ENCODE measurements around the gene CRISPLD2.
"Not testable (repeated sequence)": the region's sequence is repeated elsewhere in the genome, so short reads cannot be mapped to it uniquely, and the experiment has no call there.

CRISPLD2 gene

GRCh38 chr16:84822990-84823389 lies 3.2 kb downstream of the CRISPLD2 start:
- DNase-seq (ENCODE audit: low spot score), result no peak

GRCh38 chr16:84823484-84823883 lies 3.7 kb downstream of the CRISPLD2 start:
- DNase-seq (ENCODE audit: low spot score), result no peak

- DNase-seq (ENCODE audit: low spot score), result no peak
These were observed 4.1 kb downstream of the CRISPLD2 start for GRCh38 chr16:84823926-84824325.

GRCh38 chr16:84825896-84826557 lies 6.2 kb downstream of the CRISPLD2 start:
- DNase-seq (ENCODE audit: low spot score), result no peak

GRCh38 chr16:84826558-84826941 lies 6.8 kb downstream of the CRISPLD2 start:
- no peak for DNase-seq (ENCODE audit: low spot score)

- no peak for DNase-seq (ENCODE audit: low spot score)
These were observed 7.4 kb downstream of the CRISPLD2 start for GRCh38 chr16:84827131-84827574.

- no peak for DNase-seq (ENCODE audit: low spot score)
These were observed 8.1 kb downstream of the CRISPLD2 start for GRCh38 chr16:84827897-84828296.

- DNase-seq (ENCODE audit: low spot score), result no peak
These were observed 8.5 kb downstream of the CRISPLD2 start for GRCh38 chr16:84828322-84828721.

- peak; percentile 49 for DNase-seq (ENCODE audit: low spot score)
These were observed 9.6 kb downstream of the CRISPLD2 start for GRCh38 chr16:84829168-84829965.

- DNase-seq (ENCODE audit: low spot score), result no peak
These were observed 11.1 kb downstream of the CRISPLD2 start for GRCh38 chr16:84830765-84831384.

GRCh38 chr16:84831728-84832127 lies 11.9 kb downstream of the CRISPLD2 start:
- DNase-seq (ENCODE audit: low spot score), result not testable (repeated sequence)

- DNase-seq (ENCODE audit: low spot score), result no peak
These were observed 12.8 kb downstream of the CRISPLD2 start for GRCh38 chr16:84832488-84833143.

GRCh38 chr16:84833144-84833500 lies 13.3 kb downstream of the CRISPLD2 start:
- no peak for DNase-seq (ENCODE audit: low spot score)

- DNase-seq (ENCODE audit: low spot score), result no peak
These were observed 14.0 kb downstream of the CRISPLD2 start for GRCh38 chr16:84833542-84834402.

- no peak for DNase-seq (ENCODE audit: low spot score)
These were observed 14.6 kb downstream of the CRISPLD2 start for GRCh38 chr16:84834403-84834772.

- DNase-seq (ENCODE audit: low spot score), result peak; percentile 20
These were observed 16.5 kb downstream of the CRISPLD2 start for GRCh38 chr16:84836234-84836647.

- DNase-seq (ENCODE audit: low spot score), result no peak
These were observed 17.2 kb downstream of the CRISPLD2 start for GRCh38 chr16:84836967-84837366.

- no peak for DNase-seq (ENCODE audit: low spot score)
These were observed 18.7 kb downstream of the CRISPLD2 start for GRCh38 chr16:84838383-84838948.

GRCh38 chr16:84839054-84839453 lies 19.3 kb downstream of the CRISPLD2 start:
- DNase-seq (ENCODE audit: low spot score), result peak; percentile 60

- no peak for DNase-seq (ENCODE audit: low spot score)
These were observed 20.2 kb downstream of the CRISPLD2 start for GRCh38 chr16:84839956-84840355.
